ENCODE results near the gene KRT71. TPM values are rescaled to one million over a fixed set of nuclear protein-coding genes. Genes with fewer than 3 reads are reported as not detected.
"Not testable (repeated sequence)": the region's sequence is repeated elsewhere in the genome, so short reads cannot be mapped to it uniquely, and the experiment has no call there.

The KRT71 gene
- polyA plus RNA-seq, 3 donors: not detected

GRCh38 chr12:52502877-52503276 is 50.1 kb downstream of the KRT71 start:
- intact Hi-C loops (cut with micrococcal nuclease): no loop called here
- H3K27ac Mint-ChIP-seq: no peak overlapping the region
- no CpG with 5 or more reads among the region's 1 CpG for WGBS (ENCODE audit: insufficient coverage)

GRCh38 chr12:52501490-52501889 is 51.5 kb downstream of the KRT71 start:
- H3K27ac Mint-ChIP-seq: no peak overlapping the region
- WGBS (ENCODE audit: insufficient coverage): 98% methylated on average over 6 of the region's 7 CpGs
- intact Hi-C loops (cut with micrococcal nuclease): no loop called here

More at GRCh38 chr12:52502877-52503276, 50.1 kb downstream of the KRT71 start:
- H4K20me1 ChIP-seq (ENCODE audit: insufficient read depth, low read length): no peaks in the 10 kb centered on the region
- Mint-ChIP-seq H3K27me3 (ENCODE audit: low read depth in 3 of 3) (peaks cover 5 to 26% (median 12%) of the 10 kb centered on the region in 3 donors), H3K9me3 (peaks cover 0 to 17% (median 9%) of the 10 kb centered on the region in 7 donors), H3K4me1 (no peaks in the 10 kb centered on the region), H3K36me3 (no peaks in the 10 kb centered on the region), H3K4me3 (no peak overlapping the region)
- no peaks in the 10 kb centered on the region for H3K79me2 ChIP-seq (ENCODE audit: insufficient read depth, low read length)
- H3K27me3 ChIP-seq (ENCODE audit: control insufficient read depth in 2 of 2, insufficient read depth in 2 of 2, low read length in 2 of 2): peaks cover 0 to 4% of the 10 kb centered on the region in 2 donors
- no peak overlapping the region for H3K27ac ChIP-seq (ENCODE audit: low read depth in 1 of 2, low read length in 2 of 2)
- H3K36me3 ChIP-seq (replicated peaks in 1 of 2; ENCODE audit: control insufficient read depth in 1 of 2, insufficient read depth in 2 of 2, low read length in 2 of 2): no peaks in the 10 kb centered on the region
- no peak overlapping the region for H2AFZ ChIP-seq (ENCODE audit: insufficient read depth, low read depth, low read length, poor library complexity, severe bottlenecking)
- no peak overlapping the region for H3K4me2 ChIP-seq (replicated peaks; ENCODE audit: extremely low read depth, low read length, poor library complexity, severe bottlenecking)
- no peak overlapping the region for H3K4me3 ChIP-seq (replicated peaks in 1 of 3; ENCODE audit: low read depth in 2 of 3, low read length in 3 of 3)
- H3K9ac ChIP-seq (ENCODE audit: insufficient read depth, low read length, poor library complexity, severe bottlenecking): no peak overlapping the region
- no peaks in the 10 kb centered on the region for H3K4me1 ChIP-seq (ENCODE audit: control insufficient read depth in 1 of 2, insufficient read depth in 2 of 2, low read length in 2 of 2)
- H3K9me3 ChIP-seq (replicated peaks in 1 of 2; ENCODE audit: control insufficient read depth in 1 of 2, insufficient read depth in 1 of 2, low read length in 2 of 2): peaks cover 0 to 8% of the 10 kb centered on the region in 2 donors
- DNase-seq: no peak
- no peak for TF ChIP-seq CTCF (IDR thresholded peaks at IDR 0.05)

GRCh38 chr12:52500574-52500973 is 52.4 kb downstream of the KRT71 start:
- H3K9ac ChIP-seq (ENCODE audit: insufficient read depth, low read length, poor library complexity, severe bottlenecking); H3K27me3 ChIP-seq (ENCODE audit: control insufficient read depth in 2 of 2, insufficient read depth in 2 of 2, low read length in 2 of 2); intact Hi-C loops (cut with micrococcal nuclease); DNase-seq; H3K4me3 Mint-ChIP-seq; H4K20me1 ChIP-seq (ENCODE audit: insufficient read depth, low read length); H3K4me3 ChIP-seq (replicated peaks in 1 of 3; ENCODE audit: low read depth in 2 of 3, low read length in 3 of 3); H3K27ac Mint-ChIP-seq; H3K36me3 Mint-ChIP-seq; H3K4me1 ChIP-seq (ENCODE audit: control insufficient read depth in 1 of 2, insufficient read depth in 2 of 2, low read length in 2 of 2); H3K36me3 ChIP-seq (replicated peaks in 1 of 2; ENCODE audit: control insufficient read depth in 1 of 2, insufficient read depth in 2 of 2, low read length in 2 of 2); H3K4me1 Mint-ChIP-seq; H3K27ac ChIP-seq (ENCODE audit: low read depth in 1 of 2, low read length in 2 of 2); H3K9me3 ChIP-seq (replicated peaks in 1 of 2; ENCODE audit: control insufficient read depth in 1 of 2, insufficient read depth in 1 of 2, low read length in 2 of 2); H3K79me2 ChIP-seq (ENCODE audit: insufficient read depth, low read length); H3K4me2 ChIP-seq (replicated peaks; ENCODE audit: extremely low read depth, low read length, poor library complexity, severe bottlenecking); H2AFZ ChIP-seq (ENCODE audit: insufficient read depth, low read depth, low read length, poor library complexity, severe bottlenecking): not testable (repeated sequence)
- H3K27me3 Mint-ChIP-seq (ENCODE audit: low read depth in 3 of 3): peaks cover 4 to 18% (median 4%) of the 10 kb centered on the region in 3 donors
- 95% methylated on average over 6 of the region's 6 CpGs for WGBS (ENCODE audit: insufficient coverage)
- peaks cover 0 to 17% (median 9%) of the 10 kb centered on the region in 7 donors for H3K9me3 Mint-ChIP-seq

More at GRCh38 chr12:52501490-52501889, 51.5 kb downstream of the KRT71 start:
- H3K9me3 Mint-ChIP-seq: peaks cover 0 to 17% (median 9%) of the 10 kb centered on the region in 7 donors
- Histone ChIP-seq H3K4me1 (ENCODE audit: control insufficient read depth in 1 of 2, insufficient read depth in 2 of 2, low read length in 2 of 2) (no peaks in the 10 kb centered on the region), H3K79me2 (ENCODE audit: insufficient read depth, low read length) (no peaks in the 10 kb centered on the region), H3K4me2 (replicated peaks; ENCODE audit: extremely low read depth, low read length, poor library complexity, severe bottlenecking) (no peak overlapping the region), H2AFZ (ENCODE audit: insufficient read depth, low read depth, low read length, poor library complexity, severe bottlenecking) (no peak overlapping the region), H4K20me1 (ENCODE audit: insufficient read depth, low read length) (no peaks in the 10 kb centered on the region), H3K36me3 (replicated peaks in 1 of 2; ENCODE audit: control insufficient read depth in 1 of 2, insufficient read depth in 2 of 2, low read length in 2 of 2) (no peaks in the 10 kb centered on the region), H3K27me3 (ENCODE audit: control insufficient read depth in 2 of 2, insufficient read depth in 2 of 2, low read length in 2 of 2) (no peaks in the 10 kb centered on the region), H3K27ac (ENCODE audit: low read depth in 1 of 2, low read length in 2 of 2) (no peak overlapping the region), H3K9me3 (replicated peaks in 1 of 2; ENCODE audit: control insufficient read depth in 1 of 2, insufficient read depth in 1 of 2, low read length in 2 of 2) (peaks cover 0 to 8% of the 10 kb centered on the region in 2 donors), H3K9ac (ENCODE audit: insufficient read depth, low read length, poor library complexity, severe bottlenecking) (no peak overlapping the region), H3K4me3 (replicated peaks in 1 of 3; ENCODE audit: low read depth in 2 of 3, low read length in 3 of 3) (no peak overlapping the region)
- H3K36me3 Mint-ChIP-seq: no peaks in the 10 kb centered on the region
- H3K4me3 Mint-ChIP-seq: no peak overlapping the region
- no peaks in the 10 kb centered on the region for H3K4me1 Mint-ChIP-seq
- peaks cover 3 to 18% (median 9%) of the 10 kb centered on the region in 3 donors for H3K27me3 Mint-ChIP-seq (ENCODE audit: low read depth in 3 of 3)
- DNase-seq: no peak
- TF ChIP-seq CTCF (IDR thresholded peaks at IDR 0.05): no peak
